ENCODE data around the gene CCDC187. TPM values are rescaled to one million over a fixed set of nuclear protein-coding genes. Genes with fewer than 3 reads are reported as not detected.

Gene CCDC187
- total and polyA plus RNA-seq, 9 donors: 0.01 to 0.16 (median 0.04) TPM

DNA sequence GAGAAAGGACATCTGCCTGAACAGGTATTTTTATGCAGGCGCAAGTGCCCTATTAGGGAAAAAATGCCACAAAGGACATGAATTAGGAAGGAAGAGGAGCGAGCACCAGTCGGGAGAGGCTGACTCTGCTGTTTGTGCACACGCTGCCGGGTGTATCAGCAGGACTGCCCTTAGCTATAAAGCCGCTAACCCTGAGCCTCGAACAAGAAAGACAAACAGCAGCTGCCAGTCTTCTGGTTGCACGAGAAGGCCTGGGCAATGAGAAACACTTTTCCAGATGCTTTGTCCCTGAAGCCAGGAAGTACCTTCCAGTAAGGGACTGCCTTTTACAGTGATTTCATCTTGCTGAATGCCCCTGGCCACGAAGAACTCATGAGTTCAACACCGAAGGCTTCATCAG is 70.9 kb downstream of the CCDC187 start:
- WGBS (ENCODE audit: insufficient coverage): 53% methylated on average over 10 of the region's 10 CpGs

DNA sequence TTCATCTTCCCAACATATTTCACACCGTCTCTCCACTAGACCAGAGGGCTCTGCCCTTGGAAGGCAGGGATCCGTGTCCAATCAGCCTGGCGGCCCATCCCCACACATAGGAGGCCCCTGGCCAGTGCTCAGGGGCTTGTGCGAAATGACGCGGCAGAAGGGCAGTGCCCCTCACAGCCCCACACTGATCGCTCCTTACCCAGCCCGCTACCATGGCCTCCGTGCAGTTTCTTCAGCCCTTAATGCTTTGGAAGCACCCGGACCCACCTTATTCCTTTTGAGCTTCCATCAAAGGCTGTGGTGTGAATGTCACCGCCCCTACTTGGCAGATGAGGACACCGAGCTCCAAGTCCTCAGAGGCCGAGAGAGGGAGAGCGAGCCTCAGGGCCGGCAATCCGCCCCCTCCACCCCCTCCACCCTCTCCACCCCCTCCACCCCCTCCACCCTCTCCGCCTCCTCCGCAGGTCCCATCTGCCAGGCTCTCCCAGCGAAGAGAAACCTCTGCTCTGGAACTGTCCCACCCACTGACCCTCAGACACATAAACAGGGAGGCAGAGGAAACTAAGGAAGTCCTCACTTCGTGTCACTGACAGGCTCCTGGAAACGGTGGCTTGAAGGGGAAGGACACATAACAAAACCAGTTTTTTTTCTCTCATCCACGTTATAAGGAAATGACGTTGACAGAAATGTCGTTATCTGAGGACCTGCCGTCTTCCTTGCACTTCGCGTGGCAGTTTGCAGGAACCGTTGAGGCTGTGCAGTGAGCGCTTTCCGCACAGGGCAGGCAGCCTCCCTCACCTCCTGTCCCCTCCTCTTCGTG is 72.2 kb downstream of the CCDC187 start:
- no peak overlapping the region for H3K27ac ChIP-seq (ENCODE audit: low read length)
- no peaks in the 10 kb centered on the region for H3K27me3 ChIP-seq (ENCODE audit: control insufficient read depth, insufficient read depth, low read length)
- DNase-seq: no peak
- peaks cover 4% of the 10 kb centered on the region for H3K4me1 ChIP-seq (ENCODE audit: control insufficient read depth, insufficient read depth, low read length)
- WGBS (ENCODE audit: insufficient coverage): 83% methylated on average over 20 of the region's 31 CpGs
- no peaks in the 10 kb centered on the region for H3K9me3 ChIP-seq (replicated peaks; ENCODE audit: control insufficient read depth, low read depth, low read length)
- no peak overlapping the region for H3K4me3 ChIP-seq (ENCODE audit: low read length)
- H3K36me3 ChIP-seq (ENCODE audit: control insufficient read depth, insufficient read depth, low read length): peaks cover 18% of the 10 kb centered on the region

More for the DNA sequence above, 70.9 kb downstream of the CCDC187 start:
- Histone ChIP-seq H3K9me3 (replicated peaks; ENCODE audit: control insufficient read depth, low read depth, low read length) (no peaks in the 10 kb centered on the region), H3K4me1 (ENCODE audit: control insufficient read depth, insufficient read depth, low read length) (peaks cover 4% of the 10 kb centered on the region), H3K27me3 (ENCODE audit: control insufficient read depth, insufficient read depth, low read length) (no peaks in the 10 kb centered on the region), H3K27ac (ENCODE audit: low read length) (no peak overlapping the region), H3K4me3 (ENCODE audit: low read length) (no peak overlapping the region), H3K36me3 (ENCODE audit: control insufficient read depth, insufficient read depth, low read length) (peaks cover 20% of the 10 kb centered on the region)
- DNase-seq: no peak

DNA sequence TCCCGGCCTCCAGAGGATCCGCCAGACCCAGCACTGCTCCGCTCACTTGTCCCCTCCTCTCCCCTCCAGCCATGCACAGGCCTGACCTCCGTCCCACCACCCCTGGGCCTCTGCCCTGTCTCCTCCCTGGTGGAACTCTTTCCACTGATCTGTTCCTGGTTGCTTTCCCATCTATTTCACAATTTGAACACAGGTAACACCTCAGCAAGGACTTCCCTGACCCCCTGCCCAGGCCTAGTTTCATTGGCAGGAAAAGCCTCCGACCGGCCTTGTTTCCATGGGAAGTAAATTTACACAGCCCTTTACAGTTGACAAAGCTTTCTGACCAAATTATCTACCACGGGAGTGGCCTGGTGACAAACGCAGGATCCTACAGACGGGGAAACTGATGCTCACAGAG is 73.1 kb downstream of the CCDC187 start:
- H3K36me3 ChIP-seq (ENCODE audit: control insufficient read depth, insufficient read depth, low read length): peaks cover 22% of the 10 kb centered on the region
- H3K9me3 ChIP-seq (replicated peaks; ENCODE audit: control insufficient read depth, low read depth, low read length): no peaks in the 10 kb centered on the region
- no peak overlapping the region for H3K4me3 ChIP-seq (ENCODE audit: low read length)
- H3K27ac ChIP-seq (ENCODE audit: low read length): no peak overlapping the region
- H3K27me3 ChIP-seq (ENCODE audit: control insufficient read depth, insufficient read depth, low read length): no peaks in the 10 kb centered on the region
- 87% methylated on average over 9 of the region's 9 CpGs for WGBS (ENCODE audit: insufficient coverage)
- H3K4me1 ChIP-seq (ENCODE audit: control insufficient read depth, insufficient read depth, low read length): peaks cover 4% of the 10 kb centered on the region
- DNase-seq: no peak

DNA sequence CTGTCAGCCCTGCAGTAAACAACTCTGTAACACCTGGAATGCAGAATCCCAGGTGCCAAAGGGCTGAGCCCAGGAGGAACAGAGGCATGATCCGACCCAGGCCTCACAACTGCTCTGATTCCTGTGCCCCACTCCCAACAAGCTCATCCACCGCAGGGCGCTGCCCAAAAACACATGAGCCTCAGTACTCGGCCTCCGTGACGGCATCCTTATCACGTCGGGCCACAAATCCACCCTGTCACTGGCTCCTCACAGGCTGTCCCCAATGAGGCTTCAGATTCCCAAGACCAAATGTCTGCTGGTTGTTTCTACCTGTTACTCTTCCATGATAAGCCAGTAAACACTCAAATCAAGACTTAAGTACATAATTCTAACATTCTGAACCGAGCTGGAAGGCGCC is 73.5 kb downstream of the CCDC187 start:
- H3K4me1 ChIP-seq (ENCODE audit: control insufficient read depth, insufficient read depth, low read length): peaks cover 4% of the 10 kb centered on the region
- DNase-seq: no peak
- H3K27me3 ChIP-seq (ENCODE audit: control insufficient read depth, insufficient read depth, low read length): no peaks in the 10 kb centered on the region
- peaks cover 22% of the 10 kb centered on the region for H3K36me3 ChIP-seq (ENCODE audit: control insufficient read depth, insufficient read depth, low read length)
- H3K9me3 ChIP-seq (replicated peaks; ENCODE audit: control insufficient read depth, low read depth, low read length): no peaks in the 10 kb centered on the region
- H3K27ac ChIP-seq (ENCODE audit: low read length): no peak overlapping the region
- 79% methylated on average over 10 of the region's 10 CpGs for WGBS (ENCODE audit: insufficient coverage)
- H3K4me3 ChIP-seq (ENCODE audit: low read length): no peak overlapping the region

DNA sequence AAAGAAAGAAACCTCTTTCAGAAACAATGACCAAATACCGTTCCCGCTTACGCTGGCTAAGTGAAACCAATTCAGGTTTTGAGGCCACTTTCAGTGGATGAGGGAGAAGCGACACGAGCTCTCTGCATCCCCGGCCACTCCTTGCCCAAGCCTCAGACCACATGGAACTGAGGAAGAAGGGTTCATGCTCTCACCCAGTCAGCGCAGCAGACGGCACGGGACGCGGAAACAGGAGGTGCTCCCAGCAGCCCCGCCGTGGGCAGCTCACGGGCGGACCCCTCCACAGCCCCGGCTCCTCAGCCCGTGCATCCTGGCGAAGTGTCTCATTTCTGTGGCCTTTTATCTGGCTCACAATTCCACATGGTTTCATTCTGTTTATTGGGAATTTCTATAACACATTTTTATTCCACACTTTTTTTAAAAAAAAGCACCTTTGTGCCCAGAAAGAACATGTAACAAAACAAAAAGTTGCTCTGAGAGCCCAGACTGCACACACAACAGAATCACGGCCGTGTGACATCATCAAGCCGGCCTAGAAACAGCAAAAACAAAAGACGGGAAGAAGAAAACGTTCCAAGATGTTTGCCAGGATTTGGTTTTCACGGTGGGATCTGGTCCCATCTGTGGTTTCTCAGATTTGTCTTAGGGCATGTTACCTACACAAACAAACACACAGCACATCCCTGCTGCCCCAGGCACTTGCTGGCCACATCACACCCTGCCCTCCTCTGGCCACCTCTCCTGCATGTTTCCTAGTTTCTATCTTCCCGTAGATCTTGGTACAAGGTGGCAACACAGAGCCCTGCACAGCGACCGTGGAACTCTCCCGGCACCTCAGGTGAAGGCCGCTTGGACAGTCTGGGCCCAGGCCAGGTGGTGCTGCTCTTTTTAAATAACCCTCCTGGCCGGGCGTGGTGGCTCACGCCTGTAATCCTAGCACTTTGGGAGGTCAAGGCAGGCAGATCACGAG is 74.5 kb downstream of the CCDC187 start:
- peaks cover 22% of the 10 kb centered on the region for H3K36me3 ChIP-seq (ENCODE audit: control insufficient read depth, insufficient read depth, low read length)
- H3K27me3 ChIP-seq (ENCODE audit: control insufficient read depth, insufficient read depth, low read length): no peaks in the 10 kb centered on the region
- peaks cover 4% of the 10 kb centered on the region for H3K4me1 ChIP-seq (ENCODE audit: control insufficient read depth, insufficient read depth, low read length)
- no peak for DNase-seq
- WGBS (ENCODE audit: insufficient coverage): 78% methylated on average over 26 of the region's 33 CpGs
- no peak overlapping the region for H3K4me3 ChIP-seq (ENCODE audit: low read length)
- H3K27ac ChIP-seq (ENCODE audit: low read length): no peak overlapping the region
- no peaks in the 10 kb centered on the region for H3K9me3 ChIP-seq (replicated peaks; ENCODE audit: control insufficient read depth, low read depth, low read length)

DNA sequence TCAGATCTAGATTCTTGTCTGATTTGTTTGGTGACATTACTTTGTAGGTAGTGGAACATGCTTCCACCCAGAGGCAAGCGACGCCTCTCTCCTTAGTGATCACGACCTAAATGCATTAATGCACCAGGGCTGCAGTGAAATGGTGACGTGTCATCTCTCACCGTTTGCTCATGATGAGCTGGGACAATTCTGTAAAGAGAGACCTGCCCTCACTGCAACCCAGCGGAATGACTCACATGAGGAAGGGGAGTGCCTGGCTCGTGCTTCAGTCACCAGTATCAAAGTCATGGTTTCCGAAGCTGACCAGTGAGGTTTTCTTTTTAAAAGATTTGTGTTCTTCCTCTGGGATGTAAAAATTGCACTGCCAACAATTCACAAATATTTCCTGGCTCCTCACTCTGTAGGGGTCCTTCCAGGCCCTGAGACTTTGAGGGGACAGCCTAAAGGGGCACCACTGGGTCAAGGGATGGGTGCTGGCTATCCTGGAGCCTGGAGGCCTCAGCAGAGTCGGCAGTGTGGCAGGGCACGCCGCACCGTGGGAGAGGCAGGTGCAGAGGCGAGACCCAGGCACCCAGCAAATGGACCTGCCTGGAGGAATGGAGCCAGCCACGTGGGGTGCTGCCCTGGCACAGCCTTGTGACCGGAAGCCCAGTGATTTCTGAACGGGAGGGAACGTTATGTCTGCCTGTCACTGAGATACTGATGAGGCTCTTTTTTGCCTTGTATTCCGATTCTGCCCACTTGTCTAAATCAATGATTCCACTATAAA is 75.6 kb downstream of the CCDC187 start:
- H3K27me3 ChIP-seq (ENCODE audit: control insufficient read depth, insufficient read depth, low read length): no peaks in the 10 kb centered on the region
- peaks cover 27% of the 10 kb centered on the region for H3K36me3 ChIP-seq (ENCODE audit: control insufficient read depth, insufficient read depth, low read length)
- no peaks in the 10 kb centered on the region for H3K9me3 ChIP-seq (replicated peaks; ENCODE audit: control insufficient read depth, low read depth, low read length)
- 88% methylated on average over 13 of the region's 18 CpGs for WGBS (ENCODE audit: insufficient coverage)
- no peak for DNase-seq
- H3K27ac ChIP-seq (ENCODE audit: low read length): no peak overlapping the region
- H3K4me1 ChIP-seq (ENCODE audit: control insufficient read depth, insufficient read depth, low read length): peaks cover 4% of the 10 kb centered on the region
- no peak overlapping the region for H3K4me3 ChIP-seq (ENCODE audit: low read length)

DNA sequence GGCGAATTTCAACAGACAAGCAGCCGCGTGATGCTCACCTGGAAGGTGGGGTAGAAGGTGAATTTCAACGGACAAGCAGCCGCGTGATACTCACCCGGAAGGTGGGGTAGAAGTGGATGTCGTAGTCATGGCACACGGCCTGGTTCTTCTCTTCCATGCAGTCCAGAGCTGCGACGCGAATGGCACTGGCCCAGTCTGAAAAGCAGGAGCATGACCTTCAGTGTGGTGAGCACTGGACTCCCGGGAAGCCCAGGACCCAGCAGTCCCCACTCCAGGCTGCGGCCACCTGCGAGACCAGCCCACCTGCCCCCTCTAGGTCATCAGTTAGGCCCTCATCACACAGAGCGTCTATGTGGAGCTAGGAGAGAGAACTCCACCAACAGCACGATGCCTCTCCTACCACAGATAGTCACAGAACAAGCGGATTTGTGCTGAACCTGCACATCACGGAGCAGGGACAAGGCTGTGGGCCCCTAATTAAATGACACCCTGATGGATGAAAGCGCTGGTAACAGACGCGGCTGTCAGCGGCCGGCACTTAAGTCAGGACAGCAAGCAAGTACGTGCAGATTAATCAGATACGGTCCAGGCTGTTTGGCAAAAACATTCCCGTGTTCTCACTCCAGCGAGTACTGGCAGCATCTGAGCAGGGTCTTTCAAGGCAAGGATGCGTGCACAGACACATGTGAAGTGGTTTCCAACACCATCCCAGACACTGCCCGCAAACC is 77.0 kb downstream of the CCDC187 start:
- H3K27ac ChIP-seq (ENCODE audit: low read length): no peak overlapping the region
- DNase-seq: no peak
- H3K27me3 ChIP-seq (ENCODE audit: control insufficient read depth, insufficient read depth, low read length): no peaks in the 10 kb centered on the region
- H3K4me1 ChIP-seq (ENCODE audit: control insufficient read depth, insufficient read depth, low read length): no peaks in the 10 kb centered on the region
- H3K9me3 ChIP-seq (replicated peaks; ENCODE audit: control insufficient read depth, low read depth, low read length): no peaks in the 10 kb centered on the region
- 93% methylated on average over 22 of the region's 30 CpGs for WGBS (ENCODE audit: insufficient coverage)
- peaks cover 38% of the 10 kb centered on the region for H3K36me3 ChIP-seq (ENCODE audit: control insufficient read depth, insufficient read depth, low read length)
- H3K4me3 ChIP-seq (ENCODE audit: low read length): no peak overlapping the region

DNA sequence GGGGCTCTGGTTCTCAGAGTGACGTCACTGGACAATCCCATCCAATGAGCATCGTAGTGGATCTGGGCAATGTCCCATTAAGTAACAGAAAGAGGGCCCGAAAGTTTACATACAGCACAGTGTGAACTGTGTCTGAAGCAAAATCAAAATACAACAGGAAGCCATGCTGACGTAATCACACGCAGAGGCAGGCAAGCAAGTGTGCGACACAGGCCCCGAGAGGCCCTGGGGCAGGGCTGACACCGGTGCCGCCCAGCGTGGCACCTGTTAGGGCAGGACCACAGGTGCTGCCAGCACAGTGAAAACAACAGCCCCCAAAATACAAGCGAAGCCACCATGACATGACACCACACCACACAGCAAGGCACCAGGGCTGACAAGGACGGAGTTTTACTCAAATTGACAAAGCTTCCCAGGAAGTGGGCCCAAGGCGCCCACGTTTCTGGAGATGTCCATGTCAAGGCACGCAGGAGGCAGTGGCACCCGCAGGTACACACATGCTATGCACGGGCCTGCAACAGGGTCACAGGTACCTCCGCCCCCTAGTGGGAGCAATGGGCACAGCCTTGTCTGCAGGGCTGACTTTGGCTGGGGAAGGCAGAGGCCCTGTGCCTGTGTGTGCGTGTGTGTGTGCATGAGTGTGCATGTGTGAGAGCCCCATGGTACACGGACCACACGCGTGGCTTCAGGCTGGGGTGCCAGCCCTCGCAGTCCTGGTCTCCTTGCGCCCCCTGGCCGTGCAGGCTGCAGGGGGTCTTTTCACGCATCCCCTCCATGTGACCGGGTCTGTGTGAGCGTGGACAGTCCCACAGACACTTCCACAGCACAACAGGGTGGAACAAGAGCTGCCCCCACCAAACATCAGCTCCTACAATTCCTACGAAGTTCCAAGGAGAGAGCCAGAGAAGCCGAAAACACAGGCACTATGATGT is 77.9 kb downstream of the CCDC187 start:
- 75% methylated on average over 28 of the region's 30 CpGs for WGBS (ENCODE audit: insufficient coverage)
- no peak overlapping the region for H3K4me3 ChIP-seq (ENCODE audit: low read length)
- H3K36me3 ChIP-seq (ENCODE audit: control insufficient read depth, insufficient read depth, low read length): peaks cover 32% of the 10 kb centered on the region
- H3K27ac ChIP-seq (ENCODE audit: low read length): no peak overlapping the region
- no peaks in the 10 kb centered on the region for H3K4me1 ChIP-seq (ENCODE audit: control insufficient read depth, insufficient read depth, low read length)
- peak; percentile 39 for DNase-seq
- no peaks in the 10 kb centered on the region for H3K27me3 ChIP-seq (ENCODE audit: control insufficient read depth, insufficient read depth, low read length)
- H3K9me3 ChIP-seq (replicated peaks; ENCODE audit: control insufficient read depth, low read depth, low read length): no peaks in the 10 kb centered on the region

DNA sequence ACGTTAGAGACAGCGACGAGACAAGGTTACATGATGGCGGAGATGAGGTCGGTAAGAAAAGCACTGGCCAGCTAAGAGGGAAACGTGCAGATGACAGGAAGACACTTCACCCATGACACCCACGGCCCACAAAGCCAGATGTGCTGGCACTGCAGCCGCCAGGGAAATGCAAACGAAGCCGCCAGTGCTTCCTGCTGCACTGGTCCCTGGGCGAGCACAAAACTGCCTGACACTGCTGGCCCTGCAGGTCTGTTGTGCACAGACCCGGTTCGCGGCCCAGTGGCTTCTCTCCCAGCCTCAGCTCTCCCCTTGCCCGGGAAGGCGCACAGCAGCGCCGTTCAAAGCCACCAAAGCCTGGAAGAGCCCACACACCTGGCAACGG is 78.5 kb downstream of the CCDC187 start:
- Histone ChIP-seq H3K4me3 (ENCODE audit: low read length) (no peak overlapping the region), H3K27me3 (ENCODE audit: control insufficient read depth, insufficient read depth, low read length) (no peaks in the 10 kb centered on the region), H3K9me3 (replicated peaks; ENCODE audit: control insufficient read depth, low read depth, low read length) (no peaks in the 10 kb centered on the region), H3K36me3 (ENCODE audit: control insufficient read depth, insufficient read depth, low read length) (peaks cover 30% of the 10 kb centered on the region), H3K27ac (ENCODE audit: low read length) (no peak overlapping the region), H3K4me1 (ENCODE audit: control insufficient read depth, insufficient read depth, low read length) (no peaks in the 10 kb centered on the region)
- WGBS (ENCODE audit: insufficient coverage): 84% methylated on average over 19 of the region's 19 CpGs
- DNase-seq: no peak
